Cardiac muscle cell (in vitro differentiated cells and primary cell): ENCODE data around the gene FNBP1L. TPM values are rescaled to one million over a fixed set of nuclear protein-coding genes. Genes with fewer than 3 reads are reported as not detected.
A peak's percentile ranks its signal among the peaks of the same experiment; 100 is the strongest.

Experiments used
- DNase-seq, 2 donors: peaks; one replicate each; pipeline versions ENCODE4 v3.0.0 to v3.0.0-alpha.2; 2010 to 2017; ENCODE audit warnings: low read depth in 1 of 2, low spot score in 1 of 2
- H3K27ac ChIP-seq: fragments of 200-600 bp; sonication (generic); 2 replicates; pipeline ENCODE4 v1.5.1; 2016
- H3K27me3 ChIP-seq: fragments of 200-600 bp; sonication (generic); 2 replicates; pipeline ENCODE4 v1.6.0; 2016; ENCODE audit warnings: control low read depth
- H3K36me3 ChIP-seq: fragments of 200-600 bp; sonication (generic); 2 replicates; pipeline ENCODE4 v1.5.1; 2016; ENCODE audit warnings: control low read depth
- H3K4me1 ChIP-seq: fragments of 200-600 bp; sonication (generic); 2 replicates; pipeline ENCODE4 v1.8.1; 2017; ENCODE audit warnings: low read depth, mild to moderate bottlenecking, mixed run types
- H3K4me3 ChIP-seq: fragments of 200-600 bp; sonication (generic); 2 replicates; pipeline ENCODE4 v1.5.1; 2016; ENCODE audit warnings: mild to moderate bottlenecking
- H3K9me3 ChIP-seq: fragments of 200-600 bp; sonication (generic); 2 replicates; pipeline ENCODE4 v1.5.1; 2017; ENCODE audit warnings: low read depth, mild to moderate bottlenecking, control low read depth
- polyA plus RNA-seq: library from polyadenylated mRNA; unstranded; fragments of >200 nt; fragmentation: Nextera tagmentation; extraction: Ambion mirVana; gene quantifications from 2 replicates; pipeline ENCODE4 v1.2.1, GENCODE V29; 2016
- total RNA-seq: library from RNA; depleted of rRNA; stranded (reverse); fragments of >200 nt; gene quantifications from 2 replicates; pipeline ENCODE4 v1.2.3, GENCODE V29; 2016
- TF ChIP-seq, protein P1 (sequence below): IDR thresholded peaks from 2 replicates; pipeline ENCODE4 v1.5.1; 2012; ENCODE audit warnings: low read depth, mild to moderate bottlenecking, low read length

The FNBP1L gene
- total and polyA plus RNA-seq, 2 experiments from 2014 or later = 12.3 to 13.8 TPM

DNA sequence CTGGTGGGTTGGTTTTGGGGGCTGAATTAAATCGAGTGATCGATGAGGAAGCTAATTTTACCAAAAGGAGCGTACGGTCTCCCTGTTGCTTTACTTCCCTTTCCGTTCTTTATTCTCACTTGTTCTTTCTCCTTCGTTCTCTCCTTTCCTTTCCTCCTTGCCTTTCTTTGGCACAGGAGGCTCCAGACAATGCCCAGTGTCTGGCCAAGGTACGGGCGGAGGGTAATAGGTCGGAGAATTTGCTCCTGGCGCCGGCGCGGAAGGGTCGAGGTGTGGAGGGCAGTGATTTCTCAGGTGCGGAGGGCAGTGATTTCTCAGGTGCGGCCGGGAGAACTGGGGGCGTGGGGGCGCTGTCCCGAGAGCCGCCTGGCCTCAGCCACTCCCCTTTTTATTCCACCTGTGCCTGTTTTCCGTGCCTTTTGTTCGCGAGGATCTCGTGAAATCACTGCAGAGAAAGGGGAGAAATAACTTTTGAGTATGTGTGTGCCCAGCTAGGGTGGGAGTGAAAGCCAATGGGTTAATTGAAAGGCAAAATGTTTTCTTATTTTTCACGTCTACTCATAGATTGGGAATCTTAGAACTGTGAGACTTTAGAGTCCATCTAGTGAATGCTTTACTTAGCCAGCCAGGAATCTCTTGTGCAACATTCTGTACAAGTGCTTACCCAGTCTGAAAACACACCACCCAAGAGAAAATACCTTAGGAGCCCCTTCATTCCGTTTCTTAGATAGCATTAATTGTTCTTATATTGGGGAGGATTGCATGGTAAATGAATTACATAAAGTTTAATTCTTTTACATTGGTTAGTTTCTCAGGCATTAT is 1.3 kb downstream of the FNBP1L start:
- Histone ChIP-seq H3K36me3 (no peaks in the 10 kb centered on the region), H3K9me3 (no peaks in the 10 kb centered on the region), H3K27ac (no peak overlapping the region), H3K27me3 (peaks cover 14% of the 10 kb centered on the region), H3K4me1 (no peaks in the 10 kb centered on the region), H3K4me3 (peak overlapping the region; percentile 90)
- TF ChIP-seq, protein P1, sequence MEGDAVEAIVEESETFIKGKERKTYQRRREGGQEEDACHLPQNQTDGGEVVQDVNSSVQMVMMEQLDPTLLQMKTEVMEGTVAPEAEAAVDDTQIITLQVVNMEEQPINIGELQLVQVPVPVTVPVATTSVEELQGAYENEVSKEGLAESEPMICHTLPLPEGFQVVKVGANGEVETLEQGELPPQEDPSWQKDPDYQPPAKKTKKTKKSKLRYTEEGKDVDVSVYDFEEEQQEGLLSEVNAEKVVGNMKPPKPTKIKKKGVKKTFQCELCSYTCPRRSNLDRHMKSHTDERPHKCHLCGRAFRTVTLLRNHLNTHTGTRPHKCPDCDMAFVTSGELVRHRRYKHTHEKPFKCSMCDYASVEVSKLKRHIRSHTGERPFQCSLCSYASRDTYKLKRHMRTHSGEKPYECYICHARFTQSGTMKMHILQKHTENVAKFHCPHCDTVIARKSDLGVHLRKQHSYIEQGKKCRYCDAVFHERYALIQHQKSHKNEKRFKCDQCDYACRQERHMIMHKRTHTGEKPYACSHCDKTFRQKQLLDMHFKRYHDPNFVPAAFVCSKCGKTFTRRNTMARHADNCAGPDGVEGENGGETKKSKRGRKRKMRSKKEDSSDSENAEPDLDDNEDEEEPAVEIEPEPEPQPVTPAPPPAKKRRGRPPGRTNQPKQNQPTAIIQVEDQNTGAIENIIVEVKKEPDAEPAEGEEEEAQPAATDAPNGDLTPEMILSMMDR = no peak
- DNase-seq = peak; percentile 19 to 63

DNA sequence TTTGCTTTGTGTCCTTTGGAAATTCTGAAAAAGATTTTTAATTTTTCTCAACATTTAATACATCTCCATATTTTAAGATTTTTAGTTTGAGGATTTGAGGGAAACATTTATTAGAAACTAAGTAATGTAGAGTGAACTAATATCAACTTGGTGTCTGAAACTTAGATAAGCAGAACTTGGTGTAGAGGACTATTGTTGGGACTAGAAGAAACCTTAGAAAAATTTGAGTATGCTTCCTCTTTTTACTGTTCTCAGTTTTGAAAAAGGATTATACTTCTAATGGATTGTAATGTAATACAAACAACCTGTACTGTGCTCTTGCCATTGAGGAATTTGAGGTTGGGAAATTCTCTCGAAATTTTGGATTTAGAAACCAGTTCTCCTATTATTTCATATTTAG is 2.4 kb downstream of the FNBP1L start:
- TF ChIP-seq, protein P1 = no peak
- Histone ChIP-seq H3K27ac (no peak overlapping the region), H3K4me3 (no peak overlapping the region), H3K27me3 (peaks cover 14% of the 10 kb centered on the region), H3K36me3 (no peaks in the 10 kb centered on the region), H3K9me3 (no peaks in the 10 kb centered on the region), H3K4me1 (no peaks in the 10 kb centered on the region)
- DNase-seq = no peak

DNA sequence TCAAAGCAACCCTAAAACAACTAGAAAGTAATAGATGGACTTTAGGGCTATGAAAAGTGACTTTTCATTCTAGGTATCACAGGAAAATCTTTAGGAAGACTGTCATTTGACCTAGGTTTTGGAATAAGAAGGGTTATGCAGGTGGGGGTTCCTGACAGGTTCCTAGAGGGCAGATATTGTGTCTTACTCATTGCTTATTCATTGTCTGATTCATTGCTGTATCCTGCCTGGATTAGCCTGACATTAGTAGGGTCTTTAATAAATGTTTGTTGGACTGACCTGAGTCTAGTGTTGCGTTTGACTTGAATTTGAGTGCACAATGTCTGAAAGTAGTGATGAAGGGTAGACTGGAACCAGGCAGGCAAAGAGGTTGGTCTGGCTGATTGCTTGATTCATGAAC is 6.0 kb downstream of the FNBP1L start:
- no peak overlapping the region for H3K27ac ChIP-seq
- TF ChIP-seq, protein P1 = no peak
- no peaks in the 10 kb centered on the region for H3K36me3 ChIP-seq
- no peak for DNase-seq
- H3K27me3 ChIP-seq = peaks cover 14% of the 10 kb centered on the region
- no peaks in the 10 kb centered on the region for H3K9me3 ChIP-seq
- H3K4me3 ChIP-seq = no peak overlapping the region
- no peaks in the 10 kb centered on the region for H3K4me1 ChIP-seq

GRCh38 chr1:93459126-93459525 is 11.2 kb downstream of the FNBP1L start:
- Histone ChIP-seq H3K27me3 (no peaks in the 10 kb centered on the region), H3K36me3 (no peaks in the 10 kb centered on the region), H3K4me1 (no peaks in the 10 kb centered on the region), H3K4me3 (no peak overlapping the region), H3K9me3 (no peaks in the 10 kb centered on the region), H3K27ac (no peak overlapping the region)
- TF ChIP-seq, protein P1 = no peak
- no peak for DNase-seq

- no peak overlapping the region for H3K4me3 ChIP-seq
Observed at GRCh38 chr1:93461236-93461635, 13.3 kb downstream of the FNBP1L start.

More at GRCh38 chr1:93461236-93461635, 13.3 kb downstream of the FNBP1L start:
- no peak overlapping the region for H3K27ac ChIP-seq
- H3K9me3 ChIP-seq = no peaks in the 10 kb centered on the region
- H3K36me3 ChIP-seq = no peaks in the 10 kb centered on the region
- TF ChIP-seq, protein P1 = no peak
- DNase-seq = no peak
- H3K27me3 ChIP-seq = no peaks in the 10 kb centered on the region
- no peaks in the 10 kb centered on the region for H3K4me1 ChIP-seq
